Measurements from ENCODE around the gene PIP5KL1.

PIP5KL1 gene

DNA sequence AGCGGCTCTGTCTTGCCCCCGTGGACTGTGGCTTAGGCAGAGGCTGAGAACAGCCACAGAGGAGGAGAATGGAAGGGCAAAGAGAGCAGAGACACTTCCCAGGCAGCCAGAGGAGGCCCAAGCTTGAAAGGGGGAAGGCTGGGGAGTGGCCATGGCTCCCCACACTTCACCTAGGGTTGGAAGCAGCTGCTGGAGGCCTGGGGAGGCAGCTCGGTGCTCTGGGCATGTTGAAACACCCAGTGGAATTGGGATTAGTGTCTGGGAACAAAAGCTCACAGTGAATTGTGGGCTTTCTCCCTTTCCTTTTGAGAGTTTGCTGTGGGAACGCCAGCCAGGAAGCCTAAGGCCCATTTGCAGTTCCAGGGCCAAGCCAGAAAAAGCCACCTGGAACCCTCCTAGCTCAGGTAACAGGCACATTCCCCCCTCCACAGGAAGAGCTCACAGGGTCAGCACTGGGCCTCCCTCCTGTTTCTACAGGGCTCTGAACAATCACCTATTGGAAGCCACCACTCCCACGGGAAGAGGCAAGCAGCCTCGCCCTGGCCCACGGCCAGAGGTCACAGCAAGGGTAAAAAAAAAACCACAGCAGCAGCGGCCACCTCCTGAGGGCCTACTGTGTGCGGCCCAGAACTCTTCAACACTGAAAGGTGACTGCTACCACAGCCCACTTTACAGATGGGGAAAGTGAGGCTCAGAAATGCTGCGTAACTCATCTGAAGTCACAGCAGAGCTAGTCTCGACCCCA, 30.0 kb upstream of the PIP5KL1 start:
- H3K27ac Mint-ChIP-seq: peak overlapping the region; percentile 98
- peaks cover 10% of the 10 kb centered on the region for H3K36me3 Mint-ChIP-seq
- H3K4me3 Mint-ChIP-seq: peak overlapping the region; percentile 52
- H3K9me3 Mint-ChIP-seq (ENCODE audit: low read depth): no peaks in the 10 kb centered on the region
- no peaks in the 10 kb centered on the region for H3K27me3 Mint-ChIP-seq
- peaks cover 95% of the 10 kb centered on the region for H3K4me1 Mint-ChIP-seq (ENCODE audit: low read depth)

DNA sequence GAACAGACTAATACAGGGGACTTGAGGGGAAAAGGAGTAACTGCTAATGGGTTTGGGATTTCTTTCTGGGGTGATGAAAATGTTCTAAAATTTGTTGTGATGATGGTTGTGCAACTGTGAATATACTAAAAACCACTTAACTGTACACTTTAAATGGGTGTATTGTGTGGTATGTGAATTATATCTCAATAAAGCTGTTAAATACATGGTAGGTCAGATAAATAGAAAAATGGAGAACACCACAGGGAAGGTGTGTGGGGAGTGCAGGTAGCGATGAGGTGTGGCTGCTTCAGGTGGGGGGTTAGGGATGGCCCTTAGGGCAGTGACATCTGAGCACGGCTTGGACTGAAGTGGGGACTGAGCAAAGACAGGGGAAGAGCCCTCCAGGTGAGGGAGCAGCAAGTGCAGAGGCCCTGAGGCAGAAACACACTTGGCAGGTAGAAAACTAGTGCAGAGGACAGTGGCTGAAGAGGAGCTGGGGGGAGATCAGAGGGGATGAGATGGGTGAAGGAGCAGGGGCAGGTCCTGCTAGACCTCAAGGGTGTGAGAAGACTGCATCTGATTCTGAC, 29.3 kb upstream of the PIP5KL1 start:
- Mint-ChIP-seq H3K4me3 (peak overlapping the region; percentile 52), H3K36me3 (peaks cover 10% of the 10 kb centered on the region), H3K4me1 (ENCODE audit: low read depth) (peaks cover 95% of the 10 kb centered on the region), H3K27ac (peak overlapping the region; percentile 98), H3K9me3 (ENCODE audit: low read depth) (no peaks in the 10 kb centered on the region), H3K27me3 (no peaks in the 10 kb centered on the region)

DNA sequence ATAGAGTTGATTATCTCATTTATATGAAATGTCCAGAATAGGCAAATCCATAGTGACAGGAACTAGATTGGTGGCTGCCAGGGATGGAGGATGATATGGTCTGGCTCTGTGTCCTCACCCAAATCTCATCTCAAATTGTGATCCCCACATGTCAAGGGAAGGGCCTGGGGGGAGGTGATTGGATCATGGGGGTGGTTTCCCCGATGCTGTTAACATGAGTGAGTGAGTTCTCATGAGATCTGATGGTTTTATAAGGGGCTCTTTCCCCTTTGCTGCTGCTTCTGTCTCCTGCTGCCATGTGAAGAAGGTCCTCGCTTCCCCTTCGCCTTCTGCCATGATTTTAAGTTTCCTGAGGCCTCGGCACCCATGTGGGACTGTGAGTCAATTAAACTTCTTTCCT, 28.8 kb upstream of the PIP5KL1 start:
- Mint-ChIP-seq H3K36me3 (peaks cover 10% of the 10 kb centered on the region), H3K9me3 (ENCODE audit: low read depth) (no peaks in the 10 kb centered on the region), H3K4me1 (ENCODE audit: low read depth) (peaks cover 95% of the 10 kb centered on the region), H3K4me3 (peak overlapping the region; percentile 52), H3K27me3 (no peaks in the 10 kb centered on the region), H3K27ac (peak overlapping the region; percentile 98)

DNA sequence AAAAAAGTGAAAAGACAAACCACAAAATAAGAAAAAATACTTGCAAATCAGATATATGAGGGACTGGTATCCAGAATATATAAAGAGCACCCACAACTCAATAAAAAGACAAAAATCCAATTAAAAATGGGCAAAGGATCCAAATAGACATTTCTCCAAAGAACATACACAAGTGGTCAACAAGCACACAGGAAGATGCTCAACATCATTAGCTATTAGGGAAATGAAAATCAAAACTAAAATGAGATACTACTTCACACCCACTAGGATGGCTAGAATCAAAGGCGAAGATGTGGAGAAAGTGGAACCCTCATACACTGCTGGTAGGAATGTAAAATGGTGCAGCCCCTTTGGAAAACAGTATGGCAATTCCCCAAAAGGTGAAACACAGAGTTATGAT, 28.2 kb upstream of the PIP5KL1 start:
- Mint-ChIP-seq H3K36me3 (peaks cover 10% of the 10 kb centered on the region), H3K27ac (peak overlapping the region; percentile 98), H3K4me3 (peak overlapping the region; percentile 52)

DNA sequence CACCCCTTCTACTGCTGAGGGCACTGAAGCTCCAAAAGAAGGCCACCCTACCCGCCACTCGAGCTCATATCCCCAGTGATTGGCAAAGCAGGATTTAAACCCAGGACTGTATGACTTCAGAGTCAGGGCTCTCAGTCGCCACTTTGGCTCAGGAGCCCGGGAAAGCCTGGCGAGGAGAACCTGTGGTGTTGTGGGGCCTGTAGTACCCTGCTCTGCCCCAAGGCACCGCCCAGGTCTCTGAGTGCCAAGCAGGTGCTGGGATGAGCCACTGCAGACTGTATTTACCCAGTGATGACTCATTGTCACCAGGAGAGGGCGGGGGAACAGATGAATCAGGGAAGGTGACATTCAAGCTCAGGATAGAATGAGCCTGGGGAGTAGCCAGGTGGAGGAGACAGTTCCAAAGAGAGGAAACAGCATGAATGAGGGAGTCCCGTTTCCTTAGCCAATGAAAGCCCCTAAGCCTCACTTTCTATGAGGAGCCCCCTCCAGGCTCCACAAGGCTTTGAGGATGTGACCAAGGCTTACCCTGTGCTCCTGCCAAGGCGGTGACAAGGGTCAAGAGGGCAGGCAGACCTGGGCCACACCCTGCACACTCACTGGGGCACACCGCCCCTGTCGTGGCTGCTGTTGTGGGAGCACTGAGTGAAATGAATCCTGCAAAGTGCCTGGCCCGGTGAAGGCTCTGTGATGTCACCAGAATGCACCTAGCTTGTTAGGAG, 24.9 kb upstream of the PIP5KL1 start:
- peak overlapping the region; percentile 98 for H3K27ac Mint-ChIP-seq
- H3K27me3 Mint-ChIP-seq: no peaks in the 10 kb centered on the region
- peaks cover 94% of the 10 kb centered on the region for H3K4me1 Mint-ChIP-seq (ENCODE audit: low read depth)
- H3K4me3 Mint-ChIP-seq: peak overlapping the region; percentile 74
- no peaks in the 10 kb centered on the region for H3K9me3 Mint-ChIP-seq (ENCODE audit: low read depth)
- H3K36me3 Mint-ChIP-seq: peaks cover 7% of the 10 kb centered on the region

More for the DNA sequence above, 28.2 kb upstream of the PIP5KL1 start:
- no peaks in the 10 kb centered on the region for H3K27me3 Mint-ChIP-seq
- no peaks in the 10 kb centered on the region for H3K9me3 Mint-ChIP-seq (ENCODE audit: low read depth)
- peaks cover 96% of the 10 kb centered on the region for H3K4me1 Mint-ChIP-seq (ENCODE audit: low read depth)

DNA sequence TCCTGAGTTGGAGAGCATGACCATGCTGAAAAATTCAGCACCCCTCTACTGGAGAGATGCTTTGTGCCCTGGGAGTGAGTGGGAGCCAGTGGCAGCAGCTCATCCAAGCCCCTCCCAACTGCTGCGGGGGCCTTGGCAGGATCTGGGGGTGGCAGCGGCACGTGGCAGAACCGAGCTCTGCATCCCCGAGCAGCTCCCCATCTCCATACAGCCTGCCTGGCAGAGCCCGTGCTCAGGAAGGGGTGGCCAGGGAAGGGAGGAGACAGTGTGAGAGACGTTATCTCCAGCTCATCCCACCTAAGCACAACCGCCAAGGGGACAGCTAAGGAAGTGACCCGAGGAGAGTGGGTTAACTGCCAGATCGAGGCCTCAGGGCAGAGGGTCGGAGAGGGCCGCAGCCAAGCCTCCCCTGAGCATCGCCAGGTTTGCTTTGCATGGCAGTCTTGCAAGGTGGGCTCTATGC, 24.3 kb upstream of the PIP5KL1 start:
- Mint-ChIP-seq H3K27me3 (no peaks in the 10 kb centered on the region), H3K27ac (peak overlapping the region; percentile 98), H3K4me3 (peak overlapping the region; percentile 74), H3K9me3 (ENCODE audit: low read depth) (no peaks in the 10 kb centered on the region), H3K36me3 (peaks cover 7% of the 10 kb centered on the region), H3K4me1 (ENCODE audit: low read depth) (peaks cover 94% of the 10 kb centered on the region)

DNA sequence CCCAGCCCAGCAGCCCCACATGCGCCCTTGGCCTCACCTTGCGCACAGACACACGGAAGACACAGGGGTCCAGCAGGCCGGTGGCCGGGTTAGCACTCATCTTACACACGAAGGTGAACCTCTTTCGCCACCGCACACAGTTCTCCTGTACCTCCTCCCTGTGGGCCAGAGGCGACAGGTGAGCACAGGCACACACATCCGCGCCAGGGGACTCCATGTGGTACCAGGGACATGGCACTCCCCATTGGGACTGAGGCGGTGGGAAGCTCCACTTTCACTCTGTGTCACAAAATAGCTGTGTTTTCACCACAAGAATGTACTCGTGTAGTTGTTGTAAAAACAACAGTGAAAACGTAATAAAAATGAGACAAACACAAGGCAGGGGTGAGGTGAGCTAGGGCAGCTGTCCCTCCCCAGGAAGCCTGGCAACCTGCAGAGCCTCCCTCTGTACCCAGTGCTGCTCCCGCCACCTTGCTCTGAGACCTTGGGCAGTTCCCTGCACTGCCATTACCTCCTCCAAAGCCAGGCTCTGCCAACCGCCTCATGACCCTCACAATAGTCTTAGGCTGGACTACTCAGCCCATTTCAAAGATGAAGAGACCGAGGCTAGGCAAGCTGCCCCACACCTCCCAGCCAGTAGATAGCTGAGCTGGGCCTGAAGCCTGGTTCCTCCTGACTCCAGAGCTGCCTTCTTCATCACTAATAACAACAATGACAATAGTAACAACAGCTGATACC, 23.4 kb upstream of the PIP5KL1 start:
- Mint-ChIP-seq H3K4me1 (ENCODE audit: low read depth) (peaks cover 89% of the 10 kb centered on the region), H3K27ac (peak overlapping the region; percentile 98), H3K36me3 (peaks cover 4% of the 10 kb centered on the region)

DNA sequence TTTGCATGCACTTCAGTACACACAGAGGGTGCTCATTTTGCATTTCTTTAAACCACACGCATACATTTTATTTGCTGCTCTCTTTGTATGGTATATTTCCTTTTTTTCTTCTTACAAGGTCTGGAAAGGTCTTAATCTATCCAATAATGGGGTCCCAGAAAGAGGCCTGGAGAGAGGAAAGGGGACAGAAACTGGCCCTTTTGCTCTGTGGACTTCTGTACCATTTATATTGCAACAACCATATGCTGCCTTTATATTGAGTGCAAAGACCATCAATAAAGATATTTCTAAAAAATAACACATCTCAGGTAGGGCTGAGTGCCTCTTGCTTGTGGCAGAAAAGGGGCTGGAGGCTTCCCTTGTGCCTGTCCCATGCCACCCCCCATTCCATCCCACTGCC, 22.6 kb upstream of the PIP5KL1 start:
- H3K4me1 Mint-ChIP-seq (ENCODE audit: low read depth): peaks cover 86% of the 10 kb centered on the region
- H3K9me3 Mint-ChIP-seq (ENCODE audit: low read depth): no peaks in the 10 kb centered on the region
- no peaks in the 10 kb centered on the region for H3K27me3 Mint-ChIP-seq
- peak overlapping the region; percentile 23 for H3K4me3 Mint-ChIP-seq
- peaks cover 4% of the 10 kb centered on the region for H3K36me3 Mint-ChIP-seq
- H3K27ac Mint-ChIP-seq: peak overlapping the region; percentile 98

More for the DNA sequence above, 23.4 kb upstream of the PIP5KL1 start:
- Mint-ChIP-seq H3K27me3 (no peaks in the 10 kb centered on the region), H3K4me3 (peak overlapping the region; percentile 74), H3K9me3 (ENCODE audit: low read depth) (no peaks in the 10 kb centered on the region)

DNA sequence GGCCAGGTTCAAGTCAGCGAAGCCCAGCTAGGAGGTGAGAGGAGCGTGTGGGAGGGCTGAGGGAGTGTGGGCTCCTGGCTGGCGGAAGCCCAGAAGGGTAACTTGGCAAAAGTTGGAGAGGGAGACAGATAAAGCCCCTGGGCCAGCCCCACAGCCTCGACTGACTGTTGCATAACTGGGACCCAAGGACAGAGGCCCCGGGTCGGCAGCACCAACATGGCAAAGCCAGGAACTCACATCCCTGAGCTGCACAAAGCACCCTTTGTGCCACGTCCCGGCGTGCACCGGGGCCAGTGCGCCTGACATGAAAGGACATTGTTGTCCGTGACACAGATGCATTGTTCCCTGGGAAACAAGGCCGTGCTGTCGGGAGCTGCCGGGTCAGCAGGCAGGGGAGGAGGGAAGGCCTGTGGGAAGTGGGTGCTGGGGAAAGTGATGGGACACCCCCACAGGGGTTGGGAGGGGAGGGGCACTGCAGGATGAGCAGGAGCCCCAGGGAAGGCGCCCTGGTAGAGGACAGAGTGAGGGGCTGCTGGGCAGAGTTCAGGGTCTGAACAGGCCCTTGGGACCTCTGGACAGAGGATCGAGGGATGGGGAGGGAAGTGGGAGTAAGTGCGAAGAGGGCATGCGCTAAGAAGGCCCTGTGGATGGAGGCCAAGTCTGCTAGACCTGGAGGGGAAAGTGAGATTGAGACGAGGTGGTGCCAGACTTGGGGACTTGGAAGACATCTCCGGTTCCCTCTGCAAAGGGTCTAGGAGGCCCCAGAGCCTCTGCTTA, 20.1 kb upstream of the PIP5KL1 start:
- H3K4me1 Mint-ChIP-seq (ENCODE audit: low read depth): peaks cover 81% of the 10 kb centered on the region
- peak overlapping the region; percentile 90 for H3K27ac Mint-ChIP-seq
- no peaks in the 10 kb centered on the region for H3K27me3 Mint-ChIP-seq
- H3K9me3 Mint-ChIP-seq (ENCODE audit: low read depth): no peaks in the 10 kb centered on the region
- peaks cover 2% of the 10 kb centered on the region for H3K36me3 Mint-ChIP-seq
- H3K4me3 Mint-ChIP-seq: peak overlapping the region; percentile 36

DNA sequence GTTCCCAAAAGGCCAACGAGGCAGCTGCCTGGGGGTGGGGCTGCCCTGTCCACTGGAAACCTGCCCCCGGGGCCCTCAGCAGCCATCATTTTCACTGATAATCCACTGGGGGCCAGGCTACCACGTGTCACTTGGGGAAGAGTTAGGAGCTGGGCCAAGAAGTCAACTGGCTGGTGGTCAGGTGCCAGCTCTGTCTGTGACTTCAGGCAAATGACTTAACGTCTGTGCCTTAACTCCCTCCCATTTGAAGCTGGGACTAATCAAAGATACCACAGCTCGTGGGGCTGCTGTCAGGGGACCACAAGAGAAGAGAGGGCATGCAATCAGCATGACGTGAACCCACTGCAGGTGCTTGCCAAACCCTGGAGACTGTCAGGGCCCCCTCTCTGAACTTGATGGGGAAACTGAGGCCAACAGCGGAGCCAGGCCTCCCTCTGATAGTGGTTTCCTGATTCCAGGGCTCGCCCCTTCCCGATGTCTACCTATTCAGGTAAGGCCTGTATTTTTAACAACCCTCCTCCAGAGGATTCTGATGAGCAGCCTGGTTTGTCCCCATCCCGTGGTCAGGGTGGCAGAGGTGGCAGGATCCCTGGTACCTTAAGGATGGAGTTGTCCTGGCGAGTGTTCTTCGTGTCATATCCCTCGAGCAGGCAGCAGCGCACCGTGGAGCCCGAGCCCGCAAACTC, 19.4 kb upstream of the PIP5KL1 start:
- H3K27ac Mint-ChIP-seq: peak overlapping the region; percentile 90
- H3K36me3 Mint-ChIP-seq: peaks cover 2% of the 10 kb centered on the region
- H3K4me1 Mint-ChIP-seq (ENCODE audit: low read depth): peaks cover 77% of the 10 kb centered on the region
- H3K9me3 Mint-ChIP-seq (ENCODE audit: low read depth): no peaks in the 10 kb centered on the region
- H3K27me3 Mint-ChIP-seq: no peaks in the 10 kb centered on the region
- H3K4me3 Mint-ChIP-seq: peak overlapping the region; percentile 36

DNA sequence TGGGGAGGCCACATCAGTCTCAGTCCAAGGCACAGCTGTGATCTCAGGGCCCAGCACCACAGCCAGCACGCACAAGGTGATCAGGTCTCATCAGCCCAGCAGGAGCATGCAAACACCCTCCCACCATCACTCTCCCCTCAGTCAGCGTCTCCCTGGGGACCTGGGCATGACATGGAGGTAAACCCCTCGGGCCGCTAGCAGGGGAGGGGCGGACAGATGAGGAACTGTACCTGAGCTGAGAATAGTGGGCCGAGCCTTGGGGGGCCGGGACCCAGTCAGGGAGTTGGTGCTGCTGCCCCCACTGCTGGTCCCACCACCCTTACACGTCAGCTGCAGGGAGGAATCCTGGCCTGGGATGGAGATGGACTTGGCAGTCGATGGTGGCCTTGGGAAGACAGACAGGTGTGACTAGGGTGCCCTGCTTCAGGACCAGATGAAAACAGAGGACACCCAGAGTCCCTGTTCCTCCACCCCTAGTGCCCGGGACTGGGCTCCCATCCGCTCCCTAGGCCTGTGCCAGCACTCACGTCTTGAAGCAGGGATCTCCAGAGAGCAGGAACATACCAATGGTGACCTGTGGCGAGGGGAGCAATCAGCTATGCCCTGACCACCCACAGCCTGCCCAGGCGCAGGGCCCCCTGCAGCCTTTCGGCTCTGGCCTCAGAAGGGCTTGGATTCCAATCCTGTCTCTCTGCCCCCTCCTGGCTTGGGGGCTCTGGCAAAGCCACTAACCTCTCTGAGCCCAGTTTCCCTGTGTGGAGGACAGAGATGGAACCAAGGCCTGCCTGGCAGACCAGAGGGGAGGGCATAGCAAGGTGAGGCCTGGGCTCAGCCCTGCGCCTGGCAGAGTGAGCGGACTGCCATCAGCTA, 17.5 kb upstream of the PIP5KL1 start:
- Mint-ChIP-seq H3K4me1 (ENCODE audit: low read depth) (peaks cover 71% of the 10 kb centered on the region), H3K27ac (peak overlapping the region; percentile 88), H3K27me3 (no peaks in the 10 kb centered on the region), H3K4me3 (no peak overlapping the region), H3K36me3 (peaks cover 1% of the 10 kb centered on the region), H3K9me3 (ENCODE audit: low read depth) (no peaks in the 10 kb centered on the region)

DNA sequence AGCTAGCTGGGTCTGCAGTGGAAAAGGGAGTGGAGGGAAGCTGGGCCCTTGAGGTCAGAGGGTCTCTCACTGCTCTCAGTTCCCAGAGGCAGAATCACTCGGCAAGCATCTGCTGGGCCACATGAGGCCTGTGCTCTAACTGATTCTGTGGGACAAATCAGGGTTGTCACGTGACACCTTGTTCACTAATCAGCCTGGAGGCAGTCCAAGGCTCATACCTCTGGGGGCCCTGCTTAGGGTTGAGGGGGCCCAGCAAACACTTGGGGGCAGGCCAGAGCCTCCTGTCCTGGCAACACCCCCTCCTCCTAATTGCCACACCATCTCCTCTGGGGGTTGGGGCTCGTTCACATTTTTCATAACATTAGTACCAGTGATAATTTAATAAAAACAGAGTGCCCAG, 16.2 kb upstream of the PIP5KL1 start:
- Mint-ChIP-seq H3K27ac (peak overlapping the region; percentile 88), H3K4me1 (ENCODE audit: low read depth) (peaks cover 62% of the 10 kb centered on the region), H3K36me3 (no peaks in the 10 kb centered on the region), H3K27me3 (no peaks in the 10 kb centered on the region), H3K9me3 (ENCODE audit: low read depth) (no peaks in the 10 kb centered on the region), H3K4me3 (no peak overlapping the region)

DNA sequence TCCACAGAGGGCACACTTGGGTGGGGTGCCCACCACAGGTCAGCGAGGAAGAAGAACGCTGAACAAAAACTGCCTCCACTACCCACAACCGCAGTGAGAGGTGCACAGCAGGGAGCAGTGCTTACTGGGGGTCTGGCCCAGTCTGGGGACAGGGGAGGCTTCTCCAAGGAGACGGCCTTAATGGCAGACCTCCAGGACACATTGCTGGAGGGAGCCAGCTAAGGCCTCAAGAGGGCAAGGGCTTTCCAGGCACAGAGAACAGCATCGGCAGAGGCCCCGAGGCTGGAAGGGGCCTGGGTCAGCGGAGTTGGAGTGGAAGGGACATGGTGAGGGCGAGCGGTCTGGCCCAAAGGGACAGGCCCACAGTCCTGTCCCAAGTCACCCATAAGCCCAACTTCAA, 15.4 kb upstream of the PIP5KL1 start:
- H3K27me3 Mint-ChIP-seq: no peaks in the 10 kb centered on the region
- no peak overlapping the region for H3K4me3 Mint-ChIP-seq
- peaks cover 58% of the 10 kb centered on the region for H3K4me1 Mint-ChIP-seq (ENCODE audit: low read depth)
- no peaks in the 10 kb centered on the region for H3K9me3 Mint-ChIP-seq (ENCODE audit: low read depth)
- no peaks in the 10 kb centered on the region for H3K36me3 Mint-ChIP-seq
- peak overlapping the region; percentile 54 for H3K27ac Mint-ChIP-seq

All from activated naive CD8-positive, alpha-beta T cell (primary cell).